NCI-H82 treated with DMSO at 0.1 percent for 48 hours (cell line): Measurements from ENCODE around the gene SH3PXD2B.

Source experiments
- DNase-seq: peaks from one replicate; lab custom pipeline; 2025; ENCODE audit not compliant: unreplicated experiment; lab: John Stamatoyannopoulos, UW

SH3PXD2B gene

DNA sequence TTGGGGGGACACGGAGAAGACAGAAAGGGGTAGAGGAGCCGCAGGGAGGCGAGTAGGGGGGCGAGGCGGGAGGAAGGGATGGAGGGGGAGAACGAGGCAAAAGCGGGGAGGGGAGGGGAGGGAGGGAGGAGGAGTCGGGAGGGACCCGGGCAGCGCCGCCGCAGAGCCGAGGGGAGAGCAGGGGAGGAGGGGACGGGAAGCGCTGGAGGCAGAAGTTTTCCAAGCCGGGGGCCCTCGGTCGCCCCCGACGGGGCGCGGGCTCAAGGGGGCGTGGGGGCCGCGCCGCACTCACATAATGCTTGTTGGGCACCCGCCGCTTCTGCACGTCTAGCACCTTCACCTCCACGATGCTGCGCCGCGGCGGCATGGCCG is 353 bp downstream of the SH3PXD2B start:
- DNase-seq, result no peak

DNA sequence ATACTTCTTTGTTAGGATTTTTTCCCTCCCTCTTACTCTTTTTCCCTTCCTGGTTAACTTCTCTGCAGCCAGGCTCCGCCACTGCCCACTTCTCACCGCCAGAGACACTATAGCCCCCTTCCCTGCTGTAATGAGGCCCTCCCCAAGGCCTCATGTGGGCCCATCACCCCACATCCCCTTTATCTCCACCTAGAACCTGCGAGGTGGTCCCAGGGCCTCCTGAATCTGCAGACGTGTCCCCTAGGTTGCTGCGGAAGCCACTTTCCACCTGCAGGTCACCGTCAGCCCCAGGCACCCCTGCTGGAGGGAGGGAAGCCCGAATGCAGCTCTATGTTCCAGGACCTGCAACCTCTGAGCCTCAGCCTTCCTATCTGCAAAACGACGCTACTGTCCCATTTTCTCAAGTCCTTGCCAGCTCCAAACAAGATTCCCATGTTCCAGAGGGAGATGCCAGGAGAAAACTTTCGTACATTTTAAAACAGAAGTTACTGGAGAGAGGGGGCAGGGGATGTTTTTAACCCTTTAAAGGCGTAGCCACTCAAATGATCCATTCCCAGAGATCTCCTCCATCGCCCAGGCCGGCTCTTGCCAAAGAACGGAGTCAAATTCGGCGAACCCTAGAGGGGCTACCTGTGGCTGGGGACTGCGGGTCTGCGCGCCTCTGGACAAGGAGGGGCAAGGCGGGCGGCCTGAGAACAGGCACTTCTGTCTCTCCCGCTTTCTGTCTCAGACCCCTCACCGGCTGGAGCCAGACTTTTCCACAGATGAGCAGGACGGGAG is 929 bp downstream of the SH3PXD2B start:
- no peak for DNase-seq

GRCh38 chr5:172452398-172453205 is 1.7 kb downstream of the SH3PXD2B start:
- no peak for DNase-seq

DNA sequence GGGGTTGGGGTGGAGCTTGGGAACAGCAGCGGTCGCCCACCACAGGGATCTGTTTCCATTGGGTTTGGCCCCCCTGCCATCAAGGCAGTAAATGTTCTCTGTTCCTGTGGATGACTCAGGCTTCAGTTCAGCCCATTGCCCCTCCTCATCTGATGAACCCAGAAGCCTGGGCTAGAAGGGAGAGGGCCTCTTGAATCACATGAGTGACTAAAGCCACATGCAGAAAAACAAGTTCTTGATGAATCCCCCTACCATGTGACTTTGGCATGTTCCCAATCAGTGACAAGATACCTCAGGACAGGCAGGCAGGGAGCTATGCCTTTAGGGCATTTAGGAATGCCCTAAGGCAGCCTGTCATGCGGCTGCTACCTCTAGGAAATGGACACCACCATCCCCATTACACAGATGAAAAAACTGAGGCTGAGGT is 2.5 kb downstream of the SH3PXD2B start:
- DNase-seq, result no peak

GRCh38 chr5:172450861-172451695 is 3.2 kb downstream of the SH3PXD2B start:
- DNase-seq, result no peak

DNA sequence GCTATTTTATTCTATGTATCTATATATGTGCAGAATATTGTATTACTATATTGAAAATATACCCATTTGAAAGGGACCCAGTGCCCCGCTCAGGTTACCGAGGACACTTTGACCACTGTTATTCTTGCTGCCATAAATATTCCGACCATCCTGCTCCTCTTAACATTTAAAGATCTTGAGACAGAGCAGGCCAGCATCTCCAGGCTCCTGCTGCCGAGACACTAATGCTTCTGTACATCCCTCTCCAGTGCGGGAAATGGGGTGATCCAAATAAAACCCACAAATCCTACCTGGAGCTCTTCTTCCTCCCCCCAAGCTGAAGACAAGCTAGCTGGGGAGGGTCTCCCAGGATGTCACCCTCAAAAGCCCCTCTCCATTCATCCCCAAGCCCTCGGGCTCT is 3.9 kb downstream of the SH3PXD2B start:
- DNase-seq, result no peak

- no peak for DNase-seq
Observed at GRCh38 chr5:172448999-172449398, 5.3 kb downstream of the SH3PXD2B start.

DNA sequence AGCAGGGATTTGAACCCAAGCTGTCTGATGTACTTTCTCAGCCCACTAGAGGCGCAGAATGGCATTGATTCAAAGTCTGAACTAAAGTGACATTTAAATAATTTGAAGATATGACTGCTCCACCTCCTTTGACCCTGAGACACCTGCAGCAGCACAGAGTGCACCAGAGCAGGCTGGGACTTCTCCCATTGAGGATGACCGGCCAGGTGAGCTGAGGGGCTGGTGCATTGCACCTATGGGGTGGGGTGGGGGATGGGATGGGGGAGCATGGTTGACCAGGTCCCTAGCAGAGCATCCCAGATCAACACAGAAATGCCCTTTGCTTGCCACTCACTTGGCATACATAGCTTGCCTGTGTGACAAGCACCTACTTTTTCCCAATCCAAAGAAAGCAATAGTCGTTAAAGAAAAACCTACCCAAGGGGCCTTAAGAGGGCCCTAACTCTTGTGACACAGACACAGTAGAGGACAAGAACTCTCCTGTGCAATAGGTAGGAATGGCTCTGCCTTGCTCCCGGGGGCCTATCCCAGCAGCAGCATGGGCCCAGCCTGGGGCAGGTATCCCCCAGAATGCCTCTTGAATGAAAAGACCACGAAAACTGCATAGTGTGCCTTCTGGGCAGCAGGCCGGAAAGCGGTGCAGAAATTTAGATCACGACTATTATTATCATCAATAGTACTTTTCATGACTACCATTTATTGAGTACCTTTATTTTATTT is 6.5 kb downstream of the SH3PXD2B start:
- no peak for DNase-seq

DNA sequence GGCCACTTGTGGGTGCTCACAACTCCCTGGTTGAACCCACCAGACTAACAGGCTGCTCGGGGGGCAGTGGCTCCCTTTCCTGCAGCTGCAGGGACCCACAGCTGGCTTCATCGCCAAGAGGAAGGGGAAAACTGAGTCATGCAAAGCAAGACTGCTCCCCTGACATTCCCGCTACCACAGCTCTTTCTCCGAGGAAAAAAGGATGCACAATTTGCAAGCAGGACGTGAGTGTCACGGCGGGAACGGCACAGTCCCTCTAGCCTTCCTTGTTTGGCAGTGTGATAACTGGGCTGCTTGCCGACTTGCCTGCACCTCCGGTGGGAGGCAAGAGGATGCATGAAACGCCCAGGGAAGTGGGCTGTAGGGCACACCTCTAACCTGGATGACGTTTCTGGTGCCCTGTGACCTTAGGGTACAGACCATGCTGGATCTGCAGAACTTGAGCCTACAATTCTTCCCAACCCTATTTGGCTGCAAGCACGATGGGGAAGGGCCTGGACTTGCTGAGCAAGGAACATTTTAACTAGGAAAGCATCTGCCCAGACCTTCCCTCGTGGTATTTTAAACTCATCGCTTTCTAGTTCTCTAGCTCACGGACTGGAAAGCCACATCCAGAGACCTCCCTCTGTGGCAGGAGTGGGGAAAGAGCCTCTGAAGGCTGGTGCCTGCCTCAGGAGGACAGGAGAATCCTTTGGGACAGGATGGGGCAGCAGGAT is 7.8 kb downstream of the SH3PXD2B start:
- no peak for DNase-seq

DNA sequence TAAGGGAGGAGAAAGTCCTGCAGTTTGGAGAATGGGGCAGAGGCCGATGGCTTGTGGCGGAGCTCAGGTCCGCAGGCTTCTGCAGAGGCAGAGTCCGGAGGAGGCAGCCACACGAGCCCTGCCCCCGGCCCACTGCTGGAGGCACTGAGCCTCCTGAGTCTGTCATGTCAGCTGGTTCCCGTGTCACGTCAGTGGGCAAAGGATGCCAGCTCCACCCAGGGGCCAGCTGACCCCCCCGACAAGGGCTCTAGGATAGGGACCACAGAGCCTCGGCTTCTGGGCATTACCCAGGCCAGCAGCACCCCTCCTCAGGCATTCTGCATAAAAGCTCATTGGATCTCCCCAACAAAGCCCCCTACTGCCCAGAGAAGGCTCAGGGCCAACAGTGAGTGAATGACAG is 8.5 kb downstream of the SH3PXD2B start:
- no peak for DNase-seq

- no peak for DNase-seq
Observed at GRCh38 chr5:172444626-172445365, 9.5 kb downstream of the SH3PXD2B start.

GRCh38 chr5:172444110-172444510 is 10.2 kb downstream of the SH3PXD2B start:
- no peak for DNase-seq

DNA sequence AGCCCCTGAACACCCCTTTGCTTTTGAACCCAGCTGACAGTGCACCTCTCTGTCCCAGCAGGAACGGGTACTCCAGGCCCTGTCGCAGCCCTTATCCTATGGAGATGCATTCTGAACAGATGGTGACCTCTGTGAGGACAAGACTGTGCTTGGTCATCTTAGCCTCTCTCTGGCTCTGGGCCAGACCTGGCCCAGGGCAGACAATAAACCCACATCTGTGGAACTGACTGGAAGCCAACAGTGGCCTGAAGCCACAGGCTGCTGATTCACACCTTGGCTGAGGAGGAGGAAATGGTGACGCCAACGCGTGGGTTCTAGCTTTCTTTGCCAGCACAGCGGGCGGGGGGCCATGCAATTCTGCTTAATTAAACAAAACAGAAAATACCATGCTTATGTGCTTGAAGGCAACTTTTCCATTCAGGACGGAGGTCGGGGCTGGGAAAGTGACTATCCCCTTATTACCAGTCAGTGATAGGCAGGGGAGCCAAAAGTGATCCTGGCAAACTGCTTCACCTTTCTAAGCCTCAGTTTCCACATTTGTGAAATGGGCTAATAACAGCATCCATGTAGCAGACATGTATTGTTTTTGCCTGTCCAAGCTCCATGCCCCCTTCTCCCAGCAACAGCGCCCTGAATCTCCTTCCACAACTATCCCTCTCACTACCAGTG is 10.8 kb downstream of the SH3PXD2B start:
- DNase-seq, result peak; percentile 47

GRCh38 chr5:172442592-172442991 is 11.7 kb downstream of the SH3PXD2B start:
- no peak for DNase-seq

DNA sequence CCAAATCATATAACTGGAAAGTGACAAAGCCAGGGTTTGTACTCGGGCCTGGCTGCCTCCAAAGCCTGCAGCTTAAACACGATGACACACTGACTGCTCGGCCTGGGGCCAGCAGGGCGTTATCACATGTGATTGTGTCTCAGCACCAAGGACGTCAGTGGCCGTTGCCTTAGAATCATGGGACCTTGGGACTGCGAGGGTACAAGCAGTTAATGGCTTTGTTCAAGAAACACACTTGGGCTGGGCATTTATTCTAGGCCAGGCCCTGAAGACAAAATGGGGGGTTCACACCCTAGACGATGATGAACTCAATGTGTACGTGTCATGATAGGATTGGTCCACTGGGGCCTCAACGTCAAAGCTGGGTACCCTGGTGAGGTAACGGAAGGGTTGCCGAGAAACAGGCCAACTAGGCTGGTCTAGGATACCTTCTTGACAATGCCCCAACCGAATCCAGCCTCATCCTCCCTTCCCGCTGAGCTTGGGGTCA is 13.0 kb downstream of the SH3PXD2B start:
- no peak for DNase-seq

- no peak for DNase-seq
Observed at GRCh38 chr5:172440486-172440885, 13.8 kb downstream of the SH3PXD2B start.

DNA sequence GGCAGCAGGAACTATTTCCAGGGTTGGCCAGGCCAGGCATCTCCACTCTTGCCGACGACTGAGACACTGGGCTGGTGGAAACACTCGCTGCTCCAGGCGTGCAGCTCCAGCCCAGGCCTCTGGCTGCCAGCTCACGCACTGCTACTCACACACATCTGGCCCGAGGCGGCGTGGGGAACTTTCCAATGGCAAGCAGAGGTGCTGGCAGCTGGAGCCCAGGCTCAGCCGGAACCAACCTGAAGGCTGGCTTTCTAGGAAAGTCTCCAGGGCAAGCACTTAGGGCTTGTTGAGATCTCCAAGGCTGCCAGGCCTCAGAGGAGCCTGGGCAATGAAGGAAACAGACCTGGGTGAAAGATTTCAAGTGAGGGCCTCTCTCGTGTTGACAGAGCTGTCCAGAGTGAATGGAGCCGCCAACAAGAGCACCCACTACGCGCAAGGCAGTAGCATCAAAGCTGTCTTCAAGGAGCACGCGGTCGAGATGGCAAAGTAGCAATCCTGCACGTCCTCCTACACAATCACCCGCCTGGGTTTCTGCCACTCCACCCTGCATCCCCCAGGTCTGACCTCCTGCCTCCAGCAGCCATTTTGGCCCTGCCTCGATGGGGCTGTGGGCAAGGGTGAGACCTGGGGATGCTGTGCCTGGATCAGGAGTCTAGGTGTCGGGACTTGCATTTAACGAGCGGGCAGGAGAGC is 14.4 kb downstream of the SH3PXD2B start:
- DNase-seq, result no peak

DNA sequence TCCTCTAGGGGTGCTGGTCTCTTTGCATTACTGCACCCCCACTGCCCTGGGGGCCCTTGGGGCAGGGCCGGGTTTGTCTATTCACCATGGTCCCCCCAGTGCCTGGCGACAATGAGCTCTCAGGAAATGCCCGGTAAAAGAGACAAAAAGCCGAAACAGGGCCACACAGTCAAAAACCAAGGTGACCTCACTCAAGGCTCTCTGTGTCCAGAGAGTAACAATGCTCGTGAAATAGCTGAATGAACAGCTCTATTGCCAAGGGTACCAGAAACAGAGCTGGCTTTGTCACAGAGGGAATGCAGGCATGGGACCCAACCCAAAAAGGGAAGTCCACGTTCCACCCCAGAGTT is 16.0 kb downstream of the SH3PXD2B start:
- no peak for DNase-seq
